HuH-7.5 (cell line): Measurements from ENCODE around the gene XRCC5.

Experiments used
- DNase-seq: peaks from one replicate; pipeline ENCODE4 v3.0.0; 2011; ENCODE audit warnings: low spot score

Gene XRCC5

DNA sequence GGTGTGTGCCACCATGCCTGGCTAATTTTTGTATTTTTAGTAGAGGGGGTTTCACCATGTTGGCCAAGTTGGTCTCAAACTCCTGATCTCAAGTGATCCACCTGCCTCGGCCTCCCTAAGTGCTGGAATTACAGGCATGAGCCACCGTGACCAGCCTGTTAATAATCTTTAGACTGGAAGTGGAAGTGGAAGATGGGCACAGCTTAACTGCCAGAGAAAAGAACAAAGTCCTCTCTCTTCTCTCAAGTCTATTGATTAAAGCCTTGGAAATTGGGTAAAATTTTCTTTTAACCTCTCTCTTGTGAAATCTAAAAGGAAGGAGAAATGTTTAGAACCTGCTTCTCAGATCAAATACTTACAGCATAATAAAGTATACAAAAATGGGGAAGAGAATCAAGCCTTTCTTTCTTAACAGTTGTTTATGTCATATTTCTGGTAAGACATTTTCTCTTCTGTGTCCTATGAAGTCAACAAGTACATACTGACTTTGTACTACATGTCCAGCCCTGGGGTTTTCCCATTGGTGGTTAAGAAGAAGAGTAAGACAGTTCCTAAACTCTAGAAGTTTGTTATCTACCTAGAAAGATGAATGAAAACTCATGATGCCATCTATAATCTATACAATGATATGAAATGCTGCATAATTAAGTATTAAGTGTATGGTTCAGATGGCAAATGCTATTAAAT, 22.8 kb upstream of the XRCC5 start:
- no peak for DNase-seq

- no peak for DNase-seq
Observed at GRCh38 chr2:216090369-216090786, 18.8 kb upstream of the XRCC5 start.

DNA sequence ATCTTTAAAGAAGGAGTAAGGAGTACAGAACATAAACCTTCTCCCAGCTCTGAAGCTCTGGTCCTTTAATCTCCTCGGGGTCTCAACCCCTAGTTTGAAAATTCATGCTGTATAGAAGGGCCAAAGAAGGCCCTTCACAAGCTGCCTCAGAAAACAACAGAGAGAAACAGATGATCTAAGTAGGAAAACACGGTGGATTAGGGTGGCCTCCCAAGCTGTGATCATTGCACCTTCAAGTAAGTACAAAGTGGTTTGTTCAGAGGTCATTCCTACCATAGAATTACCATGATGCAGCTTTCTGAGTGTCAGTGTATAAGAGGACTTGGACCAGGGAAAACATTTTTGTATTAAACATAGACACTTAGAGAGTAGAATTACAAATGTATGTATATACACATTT, 16.5 kb upstream of the XRCC5 start:
- DNase-seq = no peak

DNA sequence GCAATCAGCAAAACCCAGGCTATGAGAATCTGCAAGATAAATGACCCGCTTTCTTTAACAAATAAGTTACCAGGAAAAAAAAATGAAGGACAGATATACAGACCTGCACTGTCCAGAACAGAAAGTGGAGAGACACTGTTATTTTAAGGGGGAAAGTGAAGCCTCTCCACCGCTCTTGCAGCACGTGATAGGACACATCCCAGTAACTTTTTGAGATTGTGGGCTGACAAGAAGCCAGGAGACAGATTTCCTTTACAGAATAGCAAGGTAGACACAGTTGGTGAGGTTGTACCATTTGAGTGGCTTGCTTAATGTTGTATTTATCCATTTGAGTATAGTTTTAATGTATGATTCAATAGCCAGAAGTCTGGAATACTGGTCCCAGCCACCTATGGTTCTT, 14.4 kb upstream of the XRCC5 start:
- DNase-seq = no peak

DNA sequence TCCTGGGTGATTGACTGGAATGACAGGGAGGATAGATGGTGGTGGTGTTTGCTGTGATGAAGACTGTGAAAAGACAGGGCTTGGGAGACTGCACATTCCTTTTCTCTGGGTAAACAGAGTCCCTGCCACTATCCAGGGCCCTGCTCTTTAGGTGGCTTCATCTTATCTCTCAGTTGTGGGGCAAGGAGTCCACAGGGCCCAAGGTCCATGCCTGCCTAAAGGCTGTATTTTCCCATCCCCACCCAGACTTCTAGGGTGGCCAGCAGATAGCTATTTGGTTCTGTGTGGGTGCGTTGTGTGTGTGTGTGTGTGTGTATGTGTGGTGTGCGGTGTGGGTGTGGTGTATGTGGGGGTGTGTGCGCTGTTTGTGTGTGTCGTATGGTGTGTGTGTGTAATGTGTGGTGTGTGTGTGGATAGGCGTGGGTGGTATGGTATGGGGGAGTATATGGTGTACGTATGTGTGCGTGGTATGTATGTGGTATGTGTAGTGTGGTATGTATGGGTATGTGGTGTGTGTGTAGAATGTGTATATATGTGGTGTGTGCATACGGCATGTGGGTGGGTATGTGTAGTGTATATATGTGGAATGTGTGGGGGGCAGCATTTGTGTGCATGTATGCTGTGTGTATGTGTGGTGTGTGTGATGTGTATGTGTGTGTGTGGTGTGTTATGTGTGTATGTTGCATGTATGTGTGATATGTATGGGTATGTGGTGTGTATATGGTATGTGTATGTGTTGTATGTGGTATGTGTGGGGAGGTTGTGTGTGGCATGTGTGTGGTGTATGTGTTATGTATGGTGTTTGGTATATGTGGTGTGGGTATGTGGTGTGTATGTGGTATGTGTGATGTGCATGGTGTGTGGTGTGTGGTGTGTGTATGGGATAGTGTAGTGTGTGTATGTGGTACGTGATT, 10.5 kb upstream of the XRCC5 start:
- no peak for DNase-seq

DNA sequence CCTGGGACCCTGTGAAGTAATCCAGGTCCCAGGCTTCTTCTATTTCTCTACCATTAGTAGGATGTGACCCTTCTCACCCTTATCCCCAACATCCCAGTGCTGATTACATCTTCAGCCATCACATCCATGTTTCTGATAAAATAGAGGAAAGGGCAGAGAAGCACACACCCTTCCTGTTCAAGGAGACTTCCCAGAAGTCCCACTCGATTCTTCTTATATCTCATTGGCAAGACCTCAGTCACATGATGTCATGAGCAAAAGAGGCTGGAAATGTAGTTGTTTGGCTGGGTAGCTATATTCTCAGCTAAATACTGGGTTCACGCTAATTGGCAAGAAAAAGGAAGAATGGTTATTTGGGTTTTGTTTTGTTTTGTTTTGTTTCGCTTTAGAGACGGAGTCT, 8.0 kb upstream of the XRCC5 start:
- no peak for DNase-seq

DNA sequence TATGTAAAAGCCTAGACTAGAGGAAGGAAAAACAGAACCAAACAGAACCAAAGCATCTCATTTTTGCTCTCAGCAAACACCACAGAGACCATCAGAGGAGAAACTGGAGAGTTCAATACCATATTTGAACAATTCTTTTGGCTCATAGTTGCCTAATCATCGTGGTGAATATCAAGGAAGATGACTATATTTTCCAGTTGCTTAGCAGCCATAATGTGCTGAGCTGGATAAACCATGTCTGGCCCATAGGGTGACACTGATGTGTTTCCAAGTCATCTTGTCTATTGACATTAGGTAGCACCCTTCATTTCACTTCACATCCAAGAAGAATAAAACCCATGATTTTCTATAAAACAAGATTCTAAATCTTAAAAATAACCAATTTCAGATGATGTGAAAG, 5.9 kb upstream of the XRCC5 start:
- DNase-seq = no peak

DNA sequence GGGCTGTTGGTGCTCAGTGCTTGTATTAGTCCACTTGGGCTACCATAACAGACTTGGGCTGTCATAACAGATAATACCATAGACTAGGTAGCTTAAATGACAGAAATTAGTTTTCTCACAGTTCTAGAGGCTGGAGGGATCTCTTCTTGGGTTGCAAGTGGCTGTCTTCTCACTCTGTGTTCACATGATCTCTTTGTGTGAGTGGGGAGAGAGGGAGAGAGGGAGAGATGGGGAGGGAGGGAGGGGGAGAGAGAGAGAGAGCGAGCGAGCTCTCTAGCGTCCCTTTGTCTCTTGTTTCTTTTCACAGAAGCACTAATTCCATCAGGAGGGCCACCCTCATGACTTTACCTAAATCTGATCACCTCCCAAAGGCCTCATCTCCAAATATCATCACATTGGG, 4.5 kb upstream of the XRCC5 start:
- DNase-seq = no peak

GRCh38 chr2:216107320-216107719, 1.8 kb upstream of the XRCC5 start:
- no peak for DNase-seq

DNA sequence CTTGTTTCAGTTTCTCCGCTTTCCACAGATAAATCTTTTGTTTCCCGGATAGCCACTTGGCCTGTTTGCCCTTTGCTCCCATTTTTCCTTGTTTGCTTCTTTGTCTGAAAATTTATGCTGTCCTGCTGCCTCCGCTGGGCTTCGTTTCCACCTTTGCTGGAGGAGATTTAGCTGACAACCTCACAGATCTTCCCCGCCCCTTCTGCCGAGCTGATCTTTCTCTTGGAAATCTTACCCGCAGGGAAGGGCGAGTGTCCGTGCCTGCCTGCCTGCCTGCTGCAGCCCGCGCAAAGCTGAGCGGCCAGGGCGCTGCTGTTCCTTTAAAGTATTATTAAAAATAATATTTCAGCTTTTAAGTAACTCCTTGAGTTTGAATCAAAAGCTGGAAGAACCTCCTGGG, 1.4 kb upstream of the XRCC5 start:
- DNase-seq = no peak

GRCh38 chr2:216108310-216108966, 710 bp upstream of the XRCC5 start:
- DNase-seq = no peak

DNA sequence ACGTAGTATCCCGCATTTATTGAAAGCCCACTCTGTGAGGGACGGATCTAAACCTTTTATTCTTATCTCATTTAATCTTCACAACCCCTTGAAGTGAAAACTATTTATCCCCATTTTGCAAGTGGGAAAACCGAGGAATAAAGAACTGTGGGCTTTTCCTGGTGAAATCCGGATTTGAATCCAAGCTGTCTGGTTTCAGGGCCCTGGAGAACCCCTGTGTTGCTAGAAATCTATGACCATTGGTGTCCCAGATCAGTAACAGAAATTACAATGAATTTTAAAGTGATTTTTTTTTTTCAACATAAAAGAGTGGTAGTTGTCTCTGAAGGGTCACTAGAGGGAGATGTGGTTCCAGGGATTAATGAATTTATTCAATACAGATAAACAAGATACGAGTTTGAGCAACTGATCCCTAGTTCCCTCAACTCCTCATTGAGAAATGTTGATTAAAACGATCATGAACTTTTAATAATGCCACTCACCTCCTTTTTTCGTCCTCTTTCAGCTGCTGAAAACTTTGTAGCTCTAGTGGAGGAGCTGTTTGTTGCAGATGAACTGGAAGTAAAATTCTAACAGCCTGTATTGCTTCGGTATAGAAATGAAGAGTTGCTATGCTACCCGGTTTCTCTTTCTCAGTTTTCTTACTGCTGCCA, 940 bp downstream of the XRCC5 start:
- DNase-seq = no peak

- DNase-seq = no peak
Observed at GRCh38 chr2:216110620-216111019, 1.5 kb downstream of the XRCC5 start.

GRCh38 chr2:216111122-216111521, 2.0 kb downstream of the XRCC5 start:
- no peak for DNase-seq

DNA sequence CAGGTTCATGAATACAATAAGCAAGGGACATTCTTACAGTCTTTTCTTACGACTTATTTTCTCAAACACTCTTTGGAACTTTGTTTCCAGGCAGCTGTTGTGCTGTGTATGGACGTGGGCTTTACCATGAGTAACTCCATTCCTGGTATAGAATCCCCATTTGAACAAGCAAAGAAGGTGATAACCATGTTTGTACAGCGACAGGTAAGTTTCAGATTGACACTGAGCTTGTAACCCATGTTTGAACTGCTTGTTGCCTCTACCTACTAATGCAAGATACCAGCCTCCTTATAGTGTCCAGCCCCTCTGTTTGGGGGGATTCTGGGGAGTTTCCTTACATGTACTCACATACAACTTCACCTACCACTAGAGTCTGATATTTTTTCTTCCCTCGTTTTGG, 3.8 kb downstream of the XRCC5 start:
- DNase-seq = no peak

- DNase-seq = no peak
Observed at GRCh38 chr2:216113572-216113971, 4.4 kb downstream of the XRCC5 start.

DNA sequence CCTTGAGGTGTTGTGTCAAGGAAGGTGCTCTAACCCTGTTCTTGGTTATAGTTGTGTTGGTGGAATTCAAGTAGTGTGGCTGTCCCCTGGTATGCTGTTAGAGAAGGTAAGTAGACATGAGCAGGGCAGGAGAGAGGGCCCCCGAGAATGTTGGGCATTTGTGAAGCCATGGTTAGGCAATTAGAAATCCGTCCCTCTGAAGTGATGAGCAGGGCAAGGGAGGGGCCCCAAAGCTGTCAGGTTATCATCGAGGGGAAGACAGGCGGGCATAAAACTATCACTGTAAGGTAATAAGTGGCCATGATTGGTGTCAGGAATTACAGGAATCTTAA, 5.2 kb downstream of the XRCC5 start:
- DNase-seq = no peak

DNA sequence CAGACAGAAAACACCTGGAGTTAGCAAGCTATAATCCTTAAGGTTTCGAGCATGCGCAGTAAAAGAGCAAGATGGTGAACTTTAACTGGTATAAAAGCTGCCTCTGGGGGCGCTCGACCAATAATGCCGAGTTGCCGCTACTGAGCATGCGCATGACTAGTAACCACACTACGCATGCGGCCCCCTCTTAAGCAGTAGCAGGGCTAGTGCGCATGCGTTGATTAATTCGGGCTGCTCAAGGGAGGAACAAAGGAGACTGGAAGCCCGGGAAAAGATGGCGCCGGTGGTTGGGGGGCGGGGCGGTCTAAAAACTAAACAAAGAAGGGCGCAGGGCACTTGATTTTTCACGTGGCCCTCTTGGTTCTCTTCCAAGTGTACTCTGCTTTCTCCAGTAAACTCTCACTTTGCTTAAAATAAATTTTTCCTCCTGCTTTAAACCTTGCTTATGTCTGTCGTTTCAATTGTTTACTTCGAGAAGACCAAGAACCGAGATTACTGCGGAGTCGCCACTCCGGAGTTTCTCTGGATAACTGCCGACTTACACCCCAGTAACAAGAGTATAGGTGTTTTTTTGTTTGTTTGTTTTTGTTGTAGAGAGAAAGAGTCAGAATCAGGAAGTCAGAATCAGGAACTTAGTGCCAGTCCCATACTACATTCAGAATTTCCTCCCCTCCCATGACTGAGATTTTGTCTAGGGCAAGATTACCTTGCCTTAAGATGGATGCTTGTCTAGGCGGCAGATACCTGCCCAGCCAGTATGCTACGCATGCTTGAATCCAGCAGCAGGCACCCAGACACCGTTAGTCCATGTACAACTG, 5.8 kb downstream of the XRCC5 start:
- DNase-seq = peak; percentile 79

- no peak for DNase-seq
Observed at GRCh38 chr2:216116418-216116817, 7.3 kb downstream of the XRCC5 start.

GRCh38 chr2:216117561-216118340, 8.6 kb downstream of the XRCC5 start:
- no peak for DNase-seq

GRCh38 chr2:216118474-216118873, 9.3 kb downstream of the XRCC5 start:
- no peak for DNase-seq
